NK-92 (cell line): ENCODE results near the gene KRT26.

Experiments
- DNase-seq: peaks from one replicate; lab custom pipeline; 2025; ENCODE audit not compliant: unreplicated experiment; lab: John Stamatoyannopoulos, UW

The KRT26 gene

DNA sequence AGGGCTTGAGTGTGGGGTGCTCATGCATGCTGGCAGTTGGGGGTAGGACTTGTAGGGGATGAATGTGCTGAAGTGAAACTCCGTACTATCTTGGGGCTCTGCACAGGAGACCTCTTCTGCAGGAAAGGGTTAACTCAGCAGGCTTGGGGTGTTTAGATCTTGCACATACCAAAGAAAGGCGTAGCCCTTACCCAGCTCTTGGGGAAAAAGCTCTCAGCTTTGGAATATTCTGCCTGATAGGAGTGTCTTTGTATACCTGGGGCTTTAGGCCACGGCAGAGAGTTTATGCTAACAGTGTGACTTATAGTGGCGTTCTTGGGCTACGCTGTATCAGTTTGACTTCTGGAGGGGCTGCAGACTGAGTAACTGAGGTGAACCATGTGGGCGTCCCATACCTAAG is 38.0 kb downstream of the KRT26 start:
- no peak for DNase-seq

DNA sequence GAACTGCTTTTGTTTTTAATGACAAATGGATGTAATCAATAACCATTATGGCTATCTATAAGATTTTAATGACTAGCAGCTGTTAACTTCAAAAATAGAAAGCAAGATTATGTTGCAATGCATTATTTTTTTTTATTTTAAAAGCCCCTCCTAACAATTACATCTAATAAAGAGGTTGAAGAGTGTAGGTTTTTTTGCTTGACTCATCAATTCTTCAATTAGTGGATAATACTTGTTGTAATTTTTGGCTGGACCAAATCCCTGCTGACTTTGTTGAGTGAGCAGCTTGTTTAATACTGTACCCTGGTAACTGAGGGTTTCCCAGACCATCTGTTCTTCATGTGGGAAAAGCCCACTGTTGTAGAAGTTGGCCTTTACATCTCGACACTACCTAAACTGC is 41.0 kb downstream of the KRT26 start:
- no peak for DNase-seq

DNA sequence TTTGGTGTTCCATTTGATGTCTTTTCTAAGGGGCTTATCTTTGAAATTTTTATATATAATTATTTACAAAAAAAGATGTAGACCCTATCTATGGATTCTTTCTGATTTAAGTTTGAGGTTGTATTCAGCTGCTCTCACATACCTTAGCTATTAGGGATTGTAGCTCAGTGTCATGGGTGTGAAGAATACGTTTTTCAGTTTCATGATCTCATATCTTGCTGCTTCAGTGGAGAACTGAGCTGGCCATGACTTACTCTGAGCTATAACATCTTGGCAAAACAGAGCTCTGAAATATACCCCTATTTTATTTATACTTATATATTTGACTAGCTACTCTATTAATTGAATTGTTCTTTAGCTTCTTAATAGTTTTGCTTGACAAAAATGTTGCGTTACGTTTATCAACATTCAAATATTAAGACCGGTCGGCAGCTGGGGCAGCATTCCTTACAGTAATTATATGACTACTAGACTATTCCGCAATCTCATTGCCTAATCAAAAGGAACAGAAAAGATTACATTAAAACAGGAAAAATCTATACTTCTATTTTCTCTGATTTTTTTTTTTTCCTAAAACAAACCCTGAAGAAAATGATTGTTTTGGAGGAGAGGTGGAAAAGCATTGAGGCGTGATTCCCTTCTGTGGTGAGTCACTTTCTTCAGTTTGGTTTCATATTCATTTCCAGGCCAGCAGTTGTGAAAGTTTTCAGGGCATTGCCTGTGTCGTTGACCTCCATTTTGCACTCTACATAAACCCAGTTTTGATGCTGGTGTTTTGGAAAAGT is 44.4 kb downstream of the KRT26 start:
- no peak for DNase-seq

DNA sequence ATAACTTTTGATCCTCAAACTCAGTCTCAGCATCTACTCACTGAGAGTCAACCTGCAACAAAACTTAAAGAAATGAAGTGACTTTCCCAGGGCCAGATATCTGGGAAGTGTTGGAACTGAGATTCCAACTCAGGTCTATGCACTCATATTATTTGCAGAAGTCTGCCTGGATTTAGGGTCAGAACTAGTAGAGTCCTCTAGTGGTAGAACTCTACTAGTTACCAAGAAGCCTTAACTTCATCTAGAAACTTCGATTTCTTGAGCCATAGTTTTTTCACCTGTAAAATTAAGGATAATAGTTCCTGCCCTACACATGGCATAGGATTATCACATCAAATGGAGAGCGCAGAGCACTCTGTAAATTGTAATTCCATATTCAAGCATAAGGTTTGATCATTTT is 45.1 kb downstream of the KRT26 start:
- no peak for DNase-seq

DNA sequence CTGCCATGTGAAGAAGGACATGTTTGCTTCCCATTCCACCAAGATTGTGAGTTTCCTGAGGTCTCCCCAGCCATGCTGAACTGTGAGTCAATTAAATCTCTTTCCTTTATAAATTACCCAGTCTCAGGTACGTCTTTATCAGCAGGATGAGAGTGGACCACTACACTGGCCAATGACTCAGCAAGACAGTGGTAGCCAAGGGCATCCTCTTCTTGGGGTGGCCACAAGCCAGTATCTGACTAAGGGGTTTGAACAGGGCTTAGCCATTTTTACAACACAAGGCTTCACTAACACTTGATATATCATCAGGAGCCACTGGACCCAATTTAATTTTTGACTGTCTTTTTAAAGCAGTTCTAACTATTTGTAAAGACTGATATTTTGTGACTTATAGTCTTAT is 47.3 kb downstream of the KRT26 start:
- DNase-seq: no peak

DNA sequence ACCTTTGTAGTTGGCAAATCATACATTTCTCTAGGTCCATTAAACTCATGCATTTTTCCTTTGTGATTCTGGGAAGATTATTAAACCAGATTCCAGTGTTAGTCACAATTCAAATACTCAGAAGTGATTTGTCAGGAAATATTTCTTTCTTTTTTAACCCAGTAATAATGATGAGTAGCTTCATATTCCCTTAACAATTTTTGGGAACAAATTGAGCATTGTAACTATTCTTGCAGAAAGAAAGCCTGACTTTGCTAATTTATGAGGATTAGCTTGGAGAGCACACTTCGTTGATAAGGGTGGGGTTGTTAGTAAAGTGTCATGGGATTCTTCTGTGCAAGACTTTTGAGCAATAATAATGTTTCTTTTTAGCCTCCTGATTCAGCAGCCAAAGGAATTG is 49.8 kb downstream of the KRT26 start:
- DNase-seq: no peak

DNA sequence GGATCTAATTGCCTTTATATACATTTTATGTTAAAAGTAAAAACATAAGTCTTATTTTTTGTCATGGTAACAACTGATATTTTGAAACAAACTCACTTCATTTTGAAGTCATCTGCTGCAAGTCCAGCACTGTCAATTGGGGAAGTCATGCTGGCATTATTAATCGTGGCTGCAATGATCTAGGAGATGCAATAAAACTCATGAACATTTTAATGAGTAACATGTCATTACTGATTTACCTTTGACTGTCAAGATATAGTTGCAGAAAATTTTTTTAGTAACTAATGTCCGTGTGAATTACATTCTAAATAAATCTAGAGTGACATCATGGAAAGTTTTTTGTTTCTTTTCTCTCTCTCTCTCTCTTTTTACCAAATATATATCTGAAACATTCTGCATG is 51.1 kb downstream of the KRT26 start:
- DNase-seq: no peak

DNA sequence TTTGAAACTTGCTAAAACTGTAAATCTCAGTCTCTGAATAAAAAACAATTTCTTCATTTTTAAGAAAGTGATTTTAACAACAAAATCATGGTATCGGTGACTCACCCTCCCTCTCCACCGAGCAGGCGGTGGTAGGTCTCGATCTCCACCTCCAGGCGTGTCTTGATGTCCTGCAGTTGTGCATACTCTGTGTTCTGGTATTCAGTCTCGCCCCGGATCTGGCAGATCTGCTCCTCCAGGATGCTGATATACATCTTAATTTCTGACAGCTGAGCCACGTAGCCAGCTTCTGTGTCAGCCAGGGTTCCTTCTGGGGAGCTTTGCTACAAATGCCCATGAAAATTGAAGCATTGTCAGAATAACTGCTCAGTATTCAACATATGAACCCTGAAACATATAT is 53.1 kb downstream of the KRT26 start:
- DNase-seq: no peak

DNA sequence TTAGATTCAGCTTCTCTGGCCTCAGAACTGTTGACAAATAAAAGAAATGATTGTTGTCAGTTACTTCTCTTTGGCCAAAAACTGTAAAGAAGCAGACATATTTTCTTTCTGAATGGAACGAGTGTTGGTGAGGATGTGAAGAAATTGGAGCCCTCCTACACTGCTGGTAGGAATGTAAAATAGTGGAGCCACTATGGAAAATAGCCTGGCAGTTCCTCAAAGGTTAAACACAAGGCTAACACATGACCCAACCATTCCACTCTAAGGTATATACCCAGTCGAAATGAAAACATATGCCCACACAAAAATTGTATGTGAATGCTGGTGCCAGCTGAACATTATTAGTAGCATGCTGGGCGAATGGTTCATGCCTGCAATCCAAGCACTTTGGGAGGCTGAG is 54.2 kb downstream of the KRT26 start:
- no peak for DNase-seq
